H9 (cell line): Measurements from ENCODE around the gene TRPT1. TPM values are rescaled to one million over a fixed set of nuclear protein-coding genes. Genes with fewer than 3 reads are reported as not detected.
A peak's percentile ranks its signal among the peaks of the same experiment; 100 is the strongest.

ENCODE experiments used
- DNase-seq: peaks from one replicate; pipeline ENCODE4 v3.0.0-alpha.2; 2017
- H2AFZ ChIP-seq: one replicate; pipeline ENCODE4 v1.6.1; 2013; ENCODE audit warnings: mild to moderate bottlenecking, low read length, control low read depth, moderate library complexity
- H2AK5ac ChIP-seq: 2 replicates; pipeline ENCODE4 v1.6.1; 2013; ENCODE audit warnings: low read length, control low read depth, mixed read lengths; ENCODE audit not compliant: insufficient read length
- H2BK120ac ChIP-seq: one replicate; pipeline ENCODE4 v1.6.1; 2013; ENCODE audit warnings: low read depth, mild to moderate bottlenecking, low read length, control low read depth, inconsistent platforms; ENCODE audit not compliant: poor library complexity, severe bottlenecking
- H2BK12ac ChIP-seq: 2 replicates; pipeline ENCODE4 v1.6.1; 2013; ENCODE audit warnings: low read length, control low read depth, mixed read lengths, low read depth; ENCODE audit not compliant: insufficient read length
- H2BK15ac ChIP-seq: 2 replicates; pipeline ENCODE4 v1.6.1; 2013; ENCODE audit warnings: low read depth, low read length, control low read depth
- H2BK20ac ChIP-seq: one replicate; pipeline ENCODE4 v1.6.1; 2013; ENCODE audit warnings: low read depth, mild to moderate bottlenecking, low read length, control low read depth, inconsistent platforms; ENCODE audit not compliant: poor library complexity, severe bottlenecking
- H2BK5ac ChIP-seq: 2 replicates; pipeline ENCODE4 v1.6.1; 2013; ENCODE audit warnings: low read length, control low read depth, mixed read lengths; ENCODE audit not compliant: insufficient read length
- H3K14ac ChIP-seq: 2 replicates; pipeline ENCODE4 v1.6.1; 2013; ENCODE audit warnings: low read length, control low read depth; ENCODE audit not compliant: insufficient read depth
- H3K18ac ChIP-seq: 2 replicates; pipeline ENCODE4 v1.6.1; 2013; ENCODE audit warnings: low read depth, mild to moderate bottlenecking, mixed read lengths, low read length, control low read depth; ENCODE audit not compliant: insufficient read length
- H3K23ac ChIP-seq: 2 replicates; pipeline ENCODE4 v1.6.1; 2013; ENCODE audit warnings: low read length, control low read depth, mixed read lengths, low read depth; ENCODE audit not compliant: insufficient read length
- H3K23me2 ChIP-seq: 2 replicates; pipeline ENCODE4 v1.6.1; 2013; ENCODE audit warnings: low read depth, mild to moderate bottlenecking, mixed read lengths, low read length, control low read depth; ENCODE audit not compliant: insufficient read length, poor library complexity, severe bottlenecking
- H3K27ac ChIP-seq: 2 replicates; pipeline ENCODE4 v1.5.1; 2013; ENCODE audit warnings: low read length, control low read depth, mixed read lengths, low read depth; ENCODE audit not compliant: insufficient read length
- H3K27me3 ChIP-seq: 2 replicates; pipeline ENCODE4 v1.6.1; 2013; ENCODE audit warnings: low read length, control low read depth, inconsistent platforms; ENCODE audit not compliant: insufficient read depth
- H3K4ac ChIP-seq: 2 replicates; pipeline ENCODE4 v1.6.1; 2013; ENCODE audit warnings: low read depth, mild to moderate bottlenecking, control low read depth, inconsistent platforms, low read length, moderate library complexity
- H3K4me1 ChIP-seq: 2 replicates; pipeline ENCODE4 v1.6.1; 2013; ENCODE audit warnings: low read length, control low read depth, inconsistent platforms; ENCODE audit not compliant: insufficient read depth
- H3K4me2 ChIP-seq: 2 replicates; pipeline ENCODE4 v1.6.1; 2013; ENCODE audit warnings: low read length, control low read depth, mixed read lengths; ENCODE audit not compliant: insufficient read length, insufficient read depth
- H3K56ac ChIP-seq: 2 replicates; pipeline ENCODE4 v1.6.1; 2013; ENCODE audit warnings: low read depth, mild to moderate bottlenecking, mixed read lengths, low read length, control low read depth; ENCODE audit not compliant: insufficient read length
- H3K79me1 ChIP-seq: 2 replicates; pipeline ENCODE4 v1.6.1; 2013; ENCODE audit warnings: low read depth, mild to moderate bottlenecking, moderate library complexity, low read length, control low read depth, inconsistent platforms; ENCODE audit not compliant: insufficient read depth, poor library complexity, severe bottlenecking
- H3K79me2 ChIP-seq: 2 replicates; pipeline ENCODE4 v1.6.1; 2013; ENCODE audit warnings: low read length, control low read depth, inconsistent platforms; ENCODE audit not compliant: insufficient read depth
- H3K9ac ChIP-seq: 2 replicates; pipeline ENCODE4 v1.6.1; 2013; ENCODE audit warnings: low read length, control low read depth, mixed read lengths; ENCODE audit not compliant: insufficient read length; ENCODE audit errors: extremely low read depth
- H3K9me3 ChIP-seq: one replicate; pipeline ENCODE4 v1.6.1; 2013; ENCODE audit warnings: low read depth, low read length, inconsistent platforms; ENCODE audit not compliant: control insufficient read depth
- H3T11ph ChIP-seq: one replicate; pipeline ENCODE4 v1.6.1; 2013; ENCODE audit warnings: mild to moderate bottlenecking, low read length, control low read depth, inconsistent platforms
- H4K20me1 ChIP-seq: one replicate; pipeline ENCODE4 v1.6.1; 2013; ENCODE audit not compliant: control insufficient read depth, insufficient read length, insufficient read depth
- H4K5ac ChIP-seq: 2 replicates; pipeline ENCODE4 v1.6.1; 2013; ENCODE audit warnings: low read depth, mild to moderate bottlenecking, mixed read lengths, low read length, control low read depth; ENCODE audit not compliant: insufficient read length
- H4K8ac ChIP-seq: replicated peaks from 2 replicates; pipeline ENCODE4 v1.6.1; 2013; ENCODE audit warnings: low read length, control low read depth, mixed read lengths, low read depth; ENCODE audit not compliant: insufficient read length
- H4K91ac ChIP-seq: 2 replicates; pipeline ENCODE4 v1.6.1; 2013; ENCODE audit warnings: low read depth, mild to moderate bottlenecking, moderate library complexity, mixed read lengths, low read length, control low read depth; ENCODE audit not compliant: insufficient read length
- H3K27ac Mint-ChIP-seq, 3 experiments: 2 replicates in 2 of 3; 3 replicates in 1 of 3; pipeline ENCODE4 v1.8.0; 2020 to 2021; ENCODE audit warnings: mixed read lengths in 3 of 3, mild to moderate bottlenecking in 1 of 3, moderate library complexity in 1 of 3
- H3K27me3 Mint-ChIP-seq: 2 replicates; pipeline ENCODE4 v1.8.0; 2021; ENCODE audit warnings: low read depth, mild to moderate bottlenecking, moderate library complexity, mixed read lengths
- H3K36me3 Mint-ChIP-seq, 3 experiments: 2 replicates in 2 of 3; 3 replicates in 1 of 3; pipeline ENCODE4 v1.8.0; 2020 to 2021; ENCODE audit warnings: low read depth in 3 of 3, mixed read lengths in 3 of 3; ENCODE audit not compliant: insufficient read depth in 1 of 3
- H3K4me1 Mint-ChIP-seq, 2 experiments: 2 replicates each; pipeline ENCODE4 v1.8.0; 2020; ENCODE audit warnings: mixed read lengths in 2 of 2
- H3K4me3 Mint-ChIP-seq, 2 experiments: 2 replicates in 1 of 2; 3 replicates in 1 of 2; pipeline ENCODE4 v1.8.0; 2020 to 2021; ENCODE audit warnings: mild to moderate bottlenecking in 2 of 2, mixed read lengths in 2 of 2, moderate library complexity in 1 of 2
- H3K9me3 Mint-ChIP-seq, 2 experiments: 2 replicates in 1 of 2; 3 replicates in 1 of 2; pipeline ENCODE4 v1.8.0; 2020; ENCODE audit warnings: mild to moderate bottlenecking in 2 of 2, mixed read lengths in 2 of 2, moderate library complexity in 1 of 2
- CTCF ChIP-seq: fragments of 200-600 bp; sonication (generic); conservative IDR thresholded peaks from 3 replicates; pipeline ENCODE4 v1.8.0; 2021; ENCODE audit warnings: antibody characterized with exemption, mild to moderate bottlenecking
- WGBS: extraction: QIAGEN DNeasy Blood & Tissue Kit; methylation state at CpG from one replicate; pipeline ENCODE4 v1.1.7; 2013; ENCODE audit warnings: missing lambda C conversion rate, low lambda C conversion rate, mixed read lengths; ENCODE audit not compliant: insufficient read length; ENCODE audit errors: extremely low coverage; 5-methylcytosine and 5-hydroxymethylcytosine counted together
- total RNA-seq: library from RNA; stranded (reverse); gene quantifications from 2 replicates; pipeline ENCODE4 v1.2.1, GENCODE V29; 2021

Gene TRPT1
- total RNA-seq, 1 experiment from 2014 or later = 33.6 TPM

- Histone ChIP-seq H2BK5ac (no peak overlapping the region), H4K20me1 (no peaks in the 10 kb centered on the region), H3K56ac (no peak overlapping the region), H3K27me3 (no peaks in the 10 kb centered on the region), H2BK20ac (no peak overlapping the region), H3K18ac (no peak overlapping the region), H2BK12ac (no peak overlapping the region), H3K23me2 (peaks cover 16% of the 10 kb centered on the region), H3K23ac (no peak overlapping the region), H2BK120ac (no peak overlapping the region), H2BK15ac (no peak overlapping the region), H3K27ac (no peak overlapping the region), H3K79me1 (peaks cover 3% of the 10 kb centered on the region), H3K79me2 (no peaks in the 10 kb centered on the region; the same call in 1 of the 2 replicates), H2AK5ac (no peak overlapping the region), H3K4ac (no peak overlapping the region), H4K91ac (no peak overlapping the region), H4K8ac (no peak overlapping the region), H2AFZ (no peak overlapping the region), H3K14ac (no peak overlapping the region), H3K9ac (no peak overlapping the region), H3K9me3 (no peaks in the 10 kb centered on the region), H3T11ph (no peak overlapping the region), H4K5ac (no peak overlapping the region), H3K4me2 (no peak overlapping the region), H3K4me1 (peaks cover 4% of the 10 kb centered on the region; the same call in 1 of the 2 replicates)
- no peaks in the 10 kb centered on the region for H3K27me3 Mint-ChIP-seq
- TF ChIP-seq CTCF = no peak
- no peak overlapping the region for H3K27ac Mint-ChIP-seq
- H3K4me3 Mint-ChIP-seq = 0 out of 5 replicates have a peak overlapping the region, but pooled peaks of 1 of the 2 experiments have one; percentile 98
- WGBS = no CpG with 5 or more reads among the region's 7 CpGs
- H3K4me1 Mint-ChIP-seq = peaks cover 18 to 27% of the 10 kb centered on the region in 2 experiments
- no peak for DNase-seq
- peaks cover 28 to 51% (median 43%) of the 10 kb centered on the region in 3 experiments; a peak in 6 of 7 replicates for H3K36me3 Mint-ChIP-seq
- no peaks in the 10 kb centered on the region for H3K9me3 Mint-ChIP-seq
These were observed 28.3 kb upstream of the TRPT1 start for GRCh38 chr11:64254326-64254725.
